ENCODE measurements around the gene DDX39A.
"Not testable (repeated sequence)": the region's sequence is repeated elsewhere in the genome, so short reads cannot be mapped to it uniquely, and the experiment has no call there.

DDX39A gene

GRCh38 chr19:14385492-14385891 lies 33.6 kb downstream of the DDX39A start:
- DNase-seq (ENCODE audit: low read depth) = no peak

- peak; percentile 45 for DNase-seq (ENCODE audit: low read depth)
Measured at GRCh38 chr19:14383661-14384555, 35.2 kb downstream of the DDX39A start.

GRCh38 chr19:14381689-14382474 lies 37.3 kb downstream of the DDX39A start:
- DNase-seq (ENCODE audit: low read depth) = peak; percentile 49

- DNase-seq (ENCODE audit: low read depth) = no peak
Measured at GRCh38 chr19:14379294-14380065, 39.7 kb downstream of the DDX39A start.

- no peak for DNase-seq (ENCODE audit: low read depth)
Measured at GRCh38 chr19:14378890-14379289, 40.3 kb downstream of the DDX39A start.

GRCh38 chr19:14377883-14378328 lies 41.2 kb downstream of the DDX39A start:
- DNase-seq (ENCODE audit: low read depth) = no peak

- DNase-seq (ENCODE audit: low read depth) = no peak
Measured at GRCh38 chr19:14375582-14376291, 43.4 kb downstream of the DDX39A start.

GRCh38 chr19:14375055-14375581 lies 44.0 kb downstream of the DDX39A start:
- DNase-seq (ENCODE audit: low read depth) = peak; percentile 62

GRCh38 chr19:14374313-14374712 lies 44.8 kb downstream of the DDX39A start:
- not testable (repeated sequence) for DNase-seq (ENCODE audit: low read depth)

- DNase-seq (ENCODE audit: low read depth) = not testable (repeated sequence)
Measured at GRCh38 chr19:14372384-14373077, 46.6 kb downstream of the DDX39A start.

- DNase-seq (ENCODE audit: low read depth) = no peak
Measured at GRCh38 chr19:14371301-14371821, 47.8 kb downstream of the DDX39A start.

- no peak for DNase-seq (ENCODE audit: low read depth)
Measured at GRCh38 chr19:14370940-14371280, 48.2 kb downstream of the DDX39A start.

- DNase-seq (ENCODE audit: low read depth) = no peak
Measured at GRCh38 chr19:14370169-14370939, 48.8 kb downstream of the DDX39A start.

GRCh38 chr19:14369399-14370168 lies 49.6 kb downstream of the DDX39A start:
- DNase-seq (ENCODE audit: low read depth) = peak; percentile 71

GRCh38 chr19:14368011-14368513 lies 51.1 kb downstream of the DDX39A start:
- no peak for DNase-seq (ENCODE audit: low read depth)

GRCh38 chr19:14367016-14367415 lies 52.1 kb downstream of the DDX39A start:
- no peak for DNase-seq (ENCODE audit: low read depth)

- DNase-seq (ENCODE audit: low read depth) = peak; percentile 81
Measured at GRCh38 chr19:14366529-14366928, 52.6 kb downstream of the DDX39A start.

- not testable (repeated sequence) for DNase-seq (ENCODE audit: low read depth)
Measured at GRCh38 chr19:14364098-14364443, 55.1 kb downstream of the DDX39A start.

Data from activated T-helper 1 cell treated with Interleukin-2 at 50 U/mL for 16 hours (primary cell).